IMR-90 (cell line): ENCODE data around the gene INPP5E. TPM values are rescaled to one million over a fixed set of nuclear protein-coding genes. Genes with fewer than 3 reads are reported as not detected.

Source experiments
- ATAC-seq: fragments of 200-7000 bp; cut with Tn5 transposase; 2 replicates; pipeline ENCODE4 v1.9.1; 2020; ENCODE audit warnings: low read depth, mild to moderate bottlenecking, moderate library complexity
- BruUV-seq: library from RNA; stranded (reverse); fragments of 400-500 nt; replicated peaks from 2 replicates; lab custom pipeline; 2021; lab: Mats Ljungman, UMichigan
- CTCF ChIA-PET: fragments of 300-600 bp; formaldehyde crosslinking; extraction: SDS; loops from one replicate; lab custom pipeline; 2021; ENCODE audit warnings: antibody characterized with exemption; lab: Yijun Ruan, JAX
- POLR2A ChIA-PET: fragments of 300-600 bp; sonication (Branson Sonifier 250); formaldehyde crosslinking; loops from one replicate; lab custom pipeline; 2022; ENCODE audit warnings: antibody characterized with exemption; ENCODE audit not compliant: unreplicated experiment; lab: Charles Lee
- DNase-seq: peaks from one replicate; pipeline ENCODE4 v3.0.0; 2013
- H2AFZ ChIP-seq: replicated peaks from 2 replicates; pipeline ENCODE3; 2013; ENCODE audit warnings: low read length, mild to moderate bottlenecking; ENCODE audit not compliant: poor library complexity
- H2AK5ac ChIP-seq: 2 replicates; pipeline ENCODE4 v1.6.1; 2013; ENCODE audit warnings: low read depth, low read length, inconsistent platforms
- H2AK9ac ChIP-seq: replicated peaks from 2 replicates; pipeline ENCODE3; 2013; ENCODE audit warnings: mild to moderate bottlenecking, low read depth, low read length, moderate library complexity; ENCODE audit not compliant: poor library complexity
- H2BK120ac ChIP-seq: 2 replicates; pipeline ENCODE4 v1.6.1; 2013; ENCODE audit warnings: low read depth, low read length, inconsistent platforms
- H2BK15ac ChIP-seq: 3 replicates; pipeline ENCODE4 v1.6.1; 2013; ENCODE audit warnings: low read depth, low read length, inconsistent platforms
- H2BK20ac ChIP-seq: 2 replicates; pipeline ENCODE4 v1.6.1; 2013; ENCODE audit warnings: low read depth, mild to moderate bottlenecking, inconsistent platforms, low read length, moderate library complexity
- H2BK5ac ChIP-seq: 2 replicates; pipeline ENCODE4 v1.6.1; 2013; ENCODE audit warnings: mild to moderate bottlenecking, low read depth, low read length, inconsistent platforms; ENCODE audit not compliant: poor library complexity, severe bottlenecking
- H3K14ac ChIP-seq: replicated peaks from 2 replicates; pipeline ENCODE4 v1.6.1; 2013; ENCODE audit warnings: low read depth, low read length, inconsistent platforms
- H3K18ac ChIP-seq: 2 replicates; pipeline ENCODE4 v1.6.1; 2013; ENCODE audit warnings: low read depth, low read length, control low read depth
- H3K23ac ChIP-seq: 2 replicates; pipeline ENCODE4 v1.6.1; 2013; ENCODE audit warnings: low read depth, low read length, inconsistent platforms
- H3K27ac ChIP-seq: 2 replicates; pipeline ENCODE4 v1.5.1; 2013; ENCODE audit warnings: mild to moderate bottlenecking, control low read depth, low read length; ENCODE audit not compliant: insufficient read depth
- H3K27me3 ChIP-seq: 2 replicates; pipeline ENCODE4 v1.6.1; 2013; ENCODE audit warnings: low read length; ENCODE audit not compliant: control insufficient read depth, insufficient read depth
- H3K36me3 ChIP-seq: 2 replicates; pipeline ENCODE4 v1.6.1; 2013; ENCODE audit warnings: low read length, mixed read lengths; ENCODE audit not compliant: control insufficient read depth, insufficient read depth
- H3K4ac ChIP-seq: 2 replicates; pipeline ENCODE4 v1.6.1; 2013; ENCODE audit warnings: low read depth, low read length, inconsistent platforms
- H3K4me1 ChIP-seq: 2 replicates; pipeline ENCODE4 v1.6.1; 2013; ENCODE audit warnings: low read length, mixed read lengths; ENCODE audit not compliant: control insufficient read depth, insufficient read depth
- H3K4me2 ChIP-seq: 2 replicates; pipeline ENCODE4 v1.6.1; 2013; ENCODE audit warnings: low read depth, mild to moderate bottlenecking, control low read depth, low read length, moderate library complexity
- H3K4me3 ChIP-seq: 2 replicates; pipeline ENCODE4 v1.5.1; 2013; ENCODE audit warnings: low read depth, mild to moderate bottlenecking, control low read depth, low read length, moderate library complexity; ENCODE audit not compliant: insufficient read depth
- H3K56ac ChIP-seq: 2 replicates; pipeline ENCODE4 v1.6.1; 2013; ENCODE audit warnings: low read length, inconsistent platforms; ENCODE audit not compliant: insufficient read depth; ENCODE audit errors: extremely low read depth
- H3K79me1 ChIP-seq, 2 experiments: 2 replicates each; pipeline ENCODE4 v1.6.1; 2013; ENCODE audit warnings: low read length in 2 of 2, inconsistent platforms in 1 of 2, low read depth in 1 of 2
- H3K9ac ChIP-seq: 2 replicates; pipeline ENCODE4 v1.6.1; 2013; ENCODE audit warnings: low read depth, low read length, control low read depth
- H3K9me1 ChIP-seq: 2 replicates; pipeline ENCODE4 v1.6.1; 2013; ENCODE audit warnings: low read length, inconsistent platforms; ENCODE audit not compliant: insufficient read depth
- H3K9me3 ChIP-seq: 2 replicates; pipeline ENCODE4 v1.6.1; 2013; ENCODE audit warnings: low read length; ENCODE audit not compliant: control insufficient read depth, insufficient read depth
- H4K20me1 ChIP-seq: 2 replicates; pipeline ENCODE4 v1.6.1; 2013; ENCODE audit warnings: low read length, inconsistent platforms; ENCODE audit not compliant: insufficient read depth
- H4K5ac ChIP-seq: 2 replicates; pipeline ENCODE4 v1.6.1; 2013; ENCODE audit warnings: mild to moderate bottlenecking, low read depth, low read length, control low read depth
- H4K8ac ChIP-seq, 2 experiments: 2 replicates each; pipeline ENCODE4 v1.6.1; 2013; ENCODE audit warnings: low read depth in 2 of 2, low read length in 2 of 2, control low read depth in 1 of 2, inconsistent platforms in 1 of 2
- H4K91ac ChIP-seq: 2 replicates; pipeline ENCODE4 v1.6.1; 2013; ENCODE audit warnings: low read depth, low read length, inconsistent platforms; ENCODE audit not compliant: insufficient read depth
- CEBPB ChIP-seq: IDR thresholded peaks from 2 replicates; pipeline ENCODE4 v1.6.1; 2012; ENCODE audit warnings: low read depth, low read length, improper control_type of control experiment
- CHD1 ChIP-seq: IDR thresholded peaks from 2 replicates; pipeline ENCODE4 v1.6.1; 2012; ENCODE audit warnings: low read depth, low read length, improper control_type of control experiment
- FOS ChIP-seq: fragments of 150-350 bp; IDR thresholded peaks from 2 replicates; pipeline ENCODE4 v1.6.1; 2016; ENCODE audit warnings: low read depth, low read length
- MAFK ChIP-seq: IDR thresholded peaks from 2 replicates; pipeline ENCODE4 v1.6.1; 2012; ENCODE audit warnings: low read depth, low read length, improper control_type of control experiment
- MAZ ChIP-seq: IDR thresholded peaks from 2 replicates; pipeline ENCODE4 v1.6.1; 2012; ENCODE audit warnings: low read depth, mild to moderate bottlenecking, low read length, improper control_type of control experiment, moderate library complexity, borderline replicate concordance
- MXI1 ChIP-seq: IDR thresholded peaks from 2 replicates; pipeline ENCODE4 v1.6.1; 2012; ENCODE audit warnings: low read depth, mild to moderate bottlenecking, low read length, moderate library complexity, borderline replicate concordance
- NFE2L2 ChIP-seq: fragments of 150-350 bp; IDR thresholded peaks from 2 replicates; pipeline ENCODE4 v1.6.1; 2016; ENCODE audit warnings: low read depth, mild to moderate bottlenecking, low read length
- POLR2A ChIP-seq: IDR thresholded peaks from 2 replicates; pipeline ENCODE4 v1.6.1; 2012; ENCODE audit warnings: mild to moderate bottlenecking, low read depth, low read length
- RAD21 ChIP-seq: IDR thresholded peaks from 2 replicates; pipeline ENCODE4 v1.6.1; 2012; ENCODE audit warnings: low read length, improper control_type of control experiment
- RCOR1 ChIP-seq: IDR thresholded peaks from 2 replicates; pipeline ENCODE4 v1.6.1; 2012; ENCODE audit warnings: mild to moderate bottlenecking, low read length, improper control_type of control experiment; ENCODE audit not compliant: insufficient replicate concordance
- RFX5 ChIP-seq: IDR thresholded peaks from 2 replicates; pipeline ENCODE4 v1.8.0; 2012; ENCODE audit warnings: low read depth, mild to moderate bottlenecking, low read length, moderate library complexity
- SMC3 ChIP-seq: fragments of 150-350 bp; IDR thresholded peaks from 2 replicates; pipeline ENCODE4 v1.6.1; 2016; ENCODE audit warnings: low read depth, mild to moderate bottlenecking, antibody characterized with exemption, low read length, moderate library complexity
- WGBS, 2 experiments: methylation state at CpG; one replicate each; pipeline versions ENCODE4 v1.1.5 to v1.1.7; 2013; ENCODE audit warnings: missing lambda C conversion rate in 2 of 2; ENCODE audit not compliant: insufficient read length in 1 of 2; ENCODE audit errors: extremely low coverage in 2 of 2; 5-methylcytosine and 5-hydroxymethylcytosine counted together
- dilution Hi-C: fragments of 300-500 bp; cut with HindIII; formaldehyde crosslinking; loops from one replicate; pipeline ENCODE4 v1.14.3; 2018; ENCODE audit warnings: low sequenced_read_pairs; ENCODE audit not compliant: unreplicated experiment
- in situ Hi-C: fragments of 300-500 bp; cut with MboI; formaldehyde crosslinking; loops from 3 replicates; pipeline ENCODE4 v1.14.3; 2019; ENCODE audit warnings: low sequenced_read_pairs, inconsistent platforms, mixed read lengths
- intact Hi-C: fragments of 100-400 bp; cut with micrococcal nuclease; formaldehyde crosslinking; loops from 2 replicates; pipeline ENCODE4 v1.10.0; 2022
- polyA plus RNA-seq, 3 experiments: library from polyadenylated mRNA; depleted of rRNA; stranded (reverse); fragments of >200 nt; gene quantifications; 2 replicates each; pipeline ENCODE4 v1.2.3, GENCODE V29; 2012; ENCODE audit warnings: low replicate concordance in 1 of 3
- total RNA-seq: library from RNA; depleted of rRNA; stranded (reverse); fragments of >200 nt; gene quantifications from 2 replicates; pipeline ENCODE4 v1.2.3, GENCODE V29; 2012
- TF ChIP-seq, protein P1 (sequence below): conservative IDR thresholded peaks from 2 replicates; pipeline ENCODE4 v1.5.1; 2012; ENCODE audit warnings: mild to moderate bottlenecking, low read depth, low read length, improper control_type of control experiment
- TF ChIP-seq, protein P2 (sequence below): fragments of 150-350 bp; IDR thresholded peaks from 2 replicates; pipeline ENCODE4 v1.6.1; 2016; ENCODE audit warnings: low read depth, mild to moderate bottlenecking, low read length, moderate library complexity, borderline replicate concordance

INPP5E gene
- total and polyA plus RNA-seq, 2 of the 4 experiments (the other 2 are of a cell fraction) = 1.6 to 9.4 TPM

DNA sequence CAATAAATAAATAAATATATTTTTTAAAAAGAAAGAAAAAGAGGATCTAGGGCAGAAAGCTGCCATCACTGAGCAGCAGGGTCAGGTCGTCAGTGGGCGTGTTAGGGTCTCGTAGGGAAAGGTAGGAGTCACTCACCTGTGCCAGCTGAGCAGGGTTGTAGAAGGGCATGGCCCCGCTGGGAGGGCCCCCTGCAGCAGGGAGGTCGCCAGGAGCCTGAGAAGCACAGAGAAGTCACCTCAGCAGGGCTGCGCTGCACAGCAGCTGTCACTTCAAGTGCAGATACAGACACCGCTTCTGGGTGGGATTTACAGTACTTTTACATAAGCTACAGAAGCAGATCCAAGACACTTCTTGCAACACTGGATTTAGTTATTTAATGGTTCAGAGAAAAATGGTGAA lies 4.0 kb upstream of the INPP5E start:
- ChIA-PET POLR2A (no interaction called here), CTCF (interaction anchor here (0.6 kb wide), 1 partner anchor 267 kb away, joined by 8 read pairs; no protein-coding TSS in a partner anchor)
- no peak for ATAC-seq
- Histone ChIP-seq H4K8ac (no peak overlapping the region), H3K18ac (no peak overlapping the region), H4K5ac (no peak overlapping the region), H3K9me3 (no peaks in the 10 kb centered on the region), H2BK5ac (no peak overlapping the region), H3K56ac (no peak overlapping the region), H3K4ac (no peak overlapping the region), H2AK5ac (no peak overlapping the region), H3K4me1 (peaks cover 3% of the 10 kb centered on the region), H3K9me1 (no peaks in the 10 kb centered on the region), H3K27me3 (no peaks in the 10 kb centered on the region), H2BK20ac (no peak overlapping the region), H2AFZ (no peak overlapping the region), H3K23ac (no peak overlapping the region), H4K20me1 (peaks cover 35% of the 10 kb centered on the region), H3K79me1 (peaks cover 4 to 47% of the 10 kb centered on the region in 2 experiments; a peak in 3 of 4 replicates), H2BK120ac (no peak overlapping the region), H3K14ac (no peak overlapping the region), H3K27ac (no peak overlapping the region), H3K36me3 (peaks cover 79% of the 10 kb centered on the region), H2AK9ac (no peak overlapping the region), H2BK15ac (no peak overlapping the region), H4K91ac (no peak overlapping the region), H3K9ac (no peak overlapping the region), H3K4me2 (no peak overlapping the region), H3K4me3 (no peak overlapping the region)
- dilution Hi-C loops = no loop called here
- WGBS, 2 experiments = no CpG with 5 or more reads among the region's 7 CpGs
- intact Hi-C loops = no loop called here
- TF ChIP-seq FOS = no peak
- no peak for TF ChIP-seq MAFK
- TF ChIP-seq MXI1 = no peak
- TF ChIP-seq, protein P1, sequence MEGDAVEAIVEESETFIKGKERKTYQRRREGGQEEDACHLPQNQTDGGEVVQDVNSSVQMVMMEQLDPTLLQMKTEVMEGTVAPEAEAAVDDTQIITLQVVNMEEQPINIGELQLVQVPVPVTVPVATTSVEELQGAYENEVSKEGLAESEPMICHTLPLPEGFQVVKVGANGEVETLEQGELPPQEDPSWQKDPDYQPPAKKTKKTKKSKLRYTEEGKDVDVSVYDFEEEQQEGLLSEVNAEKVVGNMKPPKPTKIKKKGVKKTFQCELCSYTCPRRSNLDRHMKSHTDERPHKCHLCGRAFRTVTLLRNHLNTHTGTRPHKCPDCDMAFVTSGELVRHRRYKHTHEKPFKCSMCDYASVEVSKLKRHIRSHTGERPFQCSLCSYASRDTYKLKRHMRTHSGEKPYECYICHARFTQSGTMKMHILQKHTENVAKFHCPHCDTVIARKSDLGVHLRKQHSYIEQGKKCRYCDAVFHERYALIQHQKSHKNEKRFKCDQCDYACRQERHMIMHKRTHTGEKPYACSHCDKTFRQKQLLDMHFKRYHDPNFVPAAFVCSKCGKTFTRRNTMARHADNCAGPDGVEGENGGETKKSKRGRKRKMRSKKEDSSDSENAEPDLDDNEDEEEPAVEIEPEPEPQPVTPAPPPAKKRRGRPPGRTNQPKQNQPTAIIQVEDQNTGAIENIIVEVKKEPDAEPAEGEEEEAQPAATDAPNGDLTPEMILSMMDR = no peak
- TF ChIP-seq MAZ = no peak
- no peak for TF ChIP-seq RCOR1
- TF ChIP-seq CEBPB = no peak
- TF ChIP-seq RAD21 = no peak
- TF ChIP-seq CHD1 = no peak
- TF ChIP-seq NFE2L2 = no peak
- TF ChIP-seq SMC3 = no peak
- TF ChIP-seq, protein P2, sequence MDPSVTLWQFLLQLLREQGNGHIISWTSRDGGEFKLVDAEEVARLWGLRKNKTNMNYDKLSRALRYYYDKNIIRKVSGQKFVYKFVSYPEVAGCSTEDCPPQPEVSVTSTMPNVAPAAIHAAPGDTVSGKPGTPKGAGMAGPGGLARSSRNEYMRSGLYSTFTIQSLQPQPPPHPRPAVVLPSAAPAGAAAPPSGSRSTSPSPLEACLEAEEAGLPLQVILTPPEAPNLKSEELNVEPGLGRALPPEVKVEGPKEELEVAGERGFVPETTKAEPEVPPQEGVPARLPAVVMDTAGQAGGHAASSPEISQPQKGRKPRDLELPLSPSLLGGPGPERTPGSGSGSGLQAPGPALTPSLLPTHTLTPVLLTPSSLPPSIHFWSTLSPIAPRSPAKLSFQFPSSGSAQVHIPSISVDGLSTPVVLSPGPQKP = no peak
- no peak for TF ChIP-seq POLR2A
- no peak for TF ChIP-seq RFX5
- BruUV-seq = no TSS peak
- in situ Hi-C loops = no loop called here
- DNase-seq = no peak
